NCI-H187 (cell line): ENCODE results near the gene FHOD3.
"Not testable (repeated sequence)": the region's sequence is repeated elsewhere in the genome, so short reads cannot be mapped to it uniquely, and the experiment has no call there.

Source experiments
- DNase-seq, 2 experiments: peaks; one replicate each; lab custom pipeline; 2025; lab: John Stamatoyannopoulos, UW

The FHOD3 gene

DNA sequence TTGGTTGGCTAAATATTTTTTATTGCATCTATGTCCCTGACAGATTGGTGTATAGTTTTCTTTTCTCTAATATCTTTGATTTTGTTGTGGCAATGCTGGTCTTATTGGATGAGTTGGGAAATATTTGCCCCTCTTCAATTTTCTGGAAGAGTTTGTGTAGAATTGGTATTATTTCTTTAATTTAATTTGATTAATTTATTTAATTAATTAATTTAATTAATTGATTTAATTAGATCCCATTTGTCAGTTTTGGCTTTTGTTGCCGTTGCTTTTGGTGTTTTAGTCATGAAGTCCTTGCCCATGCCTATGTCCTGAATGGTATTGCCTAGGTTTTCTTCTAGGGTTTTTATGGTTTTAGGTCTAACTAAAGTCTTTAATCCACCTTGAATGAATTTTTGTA is 253.8 kb downstream of the FHOD3 start:
- DNase-seq, result not testable (repeated sequence)

DNA sequence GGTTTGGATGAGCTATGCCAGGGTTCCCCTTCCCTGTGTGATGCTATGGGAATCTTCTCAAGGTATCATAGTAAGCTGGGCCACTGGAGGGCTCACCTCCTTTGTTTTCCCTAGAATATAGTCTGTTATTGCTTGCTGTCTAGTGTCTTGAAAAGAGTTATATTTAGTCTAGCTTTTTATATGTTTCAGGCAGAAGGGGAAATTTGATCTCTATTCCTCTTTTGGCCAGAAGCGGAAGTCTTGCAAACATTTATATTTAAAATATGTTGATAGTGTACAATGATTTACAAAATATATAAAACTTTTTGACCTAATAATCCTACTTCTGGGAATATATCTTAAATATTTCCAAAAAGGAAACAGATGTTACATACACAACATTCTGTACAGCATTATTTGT is 260.7 kb downstream of the FHOD3 start:
- DNase-seq, result no peak

DNA sequence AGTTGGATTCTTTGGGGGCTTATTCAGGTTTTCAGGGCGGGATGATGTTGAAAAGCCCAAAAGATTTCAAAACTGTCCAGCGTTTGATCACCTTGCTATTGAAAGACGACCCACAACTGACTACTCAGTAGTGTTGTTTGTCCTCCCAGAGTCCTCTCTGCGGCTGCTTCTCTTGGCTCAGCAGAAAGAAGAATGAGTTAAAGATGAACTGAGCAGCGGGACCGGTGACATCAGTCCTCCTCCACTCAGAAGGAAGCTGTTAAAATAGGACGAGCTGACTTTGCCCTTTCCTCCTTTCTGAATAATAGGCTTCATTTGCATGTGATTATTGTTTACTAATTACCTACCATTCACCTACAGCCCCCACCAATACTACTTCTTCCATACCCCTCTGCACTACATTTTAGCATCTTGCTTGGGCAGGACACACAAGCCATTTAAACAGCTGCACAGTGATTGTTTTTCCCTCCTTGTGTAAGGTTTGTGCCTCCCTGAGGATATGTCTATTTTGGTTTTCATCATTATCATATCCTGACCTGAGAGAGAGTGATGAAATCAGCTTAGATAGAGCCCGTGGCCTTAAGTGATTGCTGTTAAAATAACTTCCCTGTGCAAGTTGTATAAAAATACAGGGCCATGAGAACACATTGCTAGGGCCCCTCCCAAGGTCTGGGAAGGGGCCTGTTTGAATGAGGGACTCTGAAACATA is 261.8 kb downstream of the FHOD3 start:
- DNase-seq, result no peak

- DNase-seq, result no peak
Measured at GRCh38 chr18:36560187-36560586, 262.7 kb downstream of the FHOD3 start.

GRCh38 chr18:36561046-36561445 is 263.5 kb downstream of the FHOD3 start:
- no peak for DNase-seq

DNA sequence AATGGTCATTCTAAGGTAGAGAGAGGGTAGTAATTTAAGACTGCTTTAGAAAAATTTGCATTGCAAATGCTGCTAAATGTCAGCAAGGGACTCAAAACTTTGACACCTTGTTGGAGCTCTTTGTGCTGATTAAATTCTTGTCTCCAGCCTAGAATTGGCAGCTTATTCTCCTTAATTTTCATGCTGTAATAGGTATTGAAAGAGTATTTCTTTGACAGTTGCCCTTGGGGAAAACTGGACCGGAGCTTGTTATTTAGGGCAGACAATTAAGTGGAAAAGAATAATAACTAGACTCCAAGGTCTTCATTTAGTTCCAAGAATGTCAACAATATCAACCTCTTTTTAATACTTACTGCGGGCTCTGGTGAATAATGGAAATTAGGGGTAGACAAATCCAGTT is 267.3 kb downstream of the FHOD3 start:
- no peak for DNase-seq

GRCh38 chr18:36567800-36568199 is 270.3 kb downstream of the FHOD3 start:
- no peak for DNase-seq

GRCh38 chr18:36568487-36568886 is 271.0 kb downstream of the FHOD3 start:
- DNase-seq, result no peak

- DNase-seq, result peak in 1 of 2 experiments; percentile 6
Measured at GRCh38 chr18:36572135-36572856, 274.8 kb downstream of the FHOD3 start.

GRCh38 chr18:36576339-36576738 is 278.8 kb downstream of the FHOD3 start:
- no peak for DNase-seq

- no peak for DNase-seq
Measured at GRCh38 chr18:36578871-36579710, 281.6 kb downstream of the FHOD3 start.

- DNase-seq, result no peak
Measured at GRCh38 chr18:36580266-36580665, 282.8 kb downstream of the FHOD3 start.

DNA sequence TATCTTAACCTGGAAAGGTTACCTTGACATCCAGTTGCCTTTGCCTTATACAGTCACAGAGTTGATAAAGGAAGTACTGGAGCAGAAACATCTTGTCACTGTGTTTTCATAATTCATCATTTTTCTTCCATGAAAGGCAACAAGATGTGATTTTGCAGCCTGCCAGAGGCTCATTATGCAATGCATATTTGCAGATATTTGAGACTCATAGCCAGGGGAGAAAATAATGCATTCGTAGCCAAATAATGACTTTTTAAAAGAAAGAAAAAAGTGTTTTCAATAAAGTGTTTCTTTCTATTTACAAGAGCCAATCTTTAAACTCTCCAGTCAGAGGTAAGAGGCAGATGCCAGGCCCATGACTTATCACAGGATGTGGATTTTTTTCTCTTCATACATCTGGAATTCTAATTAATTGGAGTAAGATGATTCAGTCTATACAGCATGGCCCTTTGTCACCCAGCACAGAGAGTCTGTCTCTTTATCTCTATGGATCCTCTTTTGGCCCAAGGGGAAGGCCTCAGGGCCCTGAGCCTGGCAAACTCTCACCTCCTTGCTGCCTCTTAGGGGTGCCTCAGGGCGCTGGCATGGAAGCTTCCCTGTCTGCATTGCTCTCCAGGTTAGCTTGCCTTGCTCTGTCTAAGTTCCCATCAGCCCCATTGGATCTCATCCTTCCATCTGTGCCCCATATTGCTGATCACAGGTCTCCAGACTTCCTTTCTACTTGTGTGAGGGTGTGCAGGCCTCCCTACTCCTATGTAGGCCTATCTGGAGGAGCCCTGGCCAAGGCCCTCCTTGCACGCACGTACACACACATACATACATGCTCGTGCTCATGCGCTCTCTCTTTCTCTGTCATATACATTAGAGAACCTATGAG is 283.6 kb downstream of the FHOD3 start:
- no peak for DNase-seq

DNA sequence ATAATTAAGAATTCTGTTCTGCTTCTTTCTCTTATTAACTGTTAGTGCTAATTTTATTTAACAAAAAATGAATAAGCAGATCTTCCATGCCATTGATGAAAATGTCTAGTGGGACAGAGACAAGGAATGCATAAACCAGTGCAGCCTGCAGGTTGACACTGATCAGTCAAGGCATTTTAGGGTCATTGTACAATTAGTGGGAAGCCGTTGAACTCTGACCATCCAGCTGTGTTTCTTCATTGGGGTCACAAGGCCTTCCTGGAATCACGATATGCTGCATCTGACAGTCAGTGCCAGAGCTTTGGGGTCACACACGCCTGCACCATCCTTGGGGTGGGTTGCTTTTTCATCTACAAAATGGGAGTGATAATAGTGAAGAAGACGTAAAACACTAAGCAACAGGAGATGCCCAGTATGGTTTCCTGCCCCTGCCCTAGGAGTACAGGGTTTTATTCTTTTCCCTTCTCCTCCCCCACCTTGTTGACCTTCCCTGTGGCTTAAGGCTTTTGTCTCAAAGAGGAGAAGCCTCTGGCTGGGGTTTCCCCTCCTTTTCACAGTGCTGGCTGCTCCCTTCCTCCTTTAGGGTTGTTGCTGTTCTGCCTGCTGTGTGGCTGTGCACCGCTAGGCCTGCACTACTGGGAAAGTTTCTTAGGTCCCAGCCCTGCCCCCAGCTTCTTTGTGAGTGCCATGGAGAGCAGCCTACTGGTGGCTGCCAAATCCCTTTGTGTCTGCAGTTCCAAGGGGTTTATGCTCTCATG is 285.7 kb downstream of the FHOD3 start:
- no peak for DNase-seq

DNA sequence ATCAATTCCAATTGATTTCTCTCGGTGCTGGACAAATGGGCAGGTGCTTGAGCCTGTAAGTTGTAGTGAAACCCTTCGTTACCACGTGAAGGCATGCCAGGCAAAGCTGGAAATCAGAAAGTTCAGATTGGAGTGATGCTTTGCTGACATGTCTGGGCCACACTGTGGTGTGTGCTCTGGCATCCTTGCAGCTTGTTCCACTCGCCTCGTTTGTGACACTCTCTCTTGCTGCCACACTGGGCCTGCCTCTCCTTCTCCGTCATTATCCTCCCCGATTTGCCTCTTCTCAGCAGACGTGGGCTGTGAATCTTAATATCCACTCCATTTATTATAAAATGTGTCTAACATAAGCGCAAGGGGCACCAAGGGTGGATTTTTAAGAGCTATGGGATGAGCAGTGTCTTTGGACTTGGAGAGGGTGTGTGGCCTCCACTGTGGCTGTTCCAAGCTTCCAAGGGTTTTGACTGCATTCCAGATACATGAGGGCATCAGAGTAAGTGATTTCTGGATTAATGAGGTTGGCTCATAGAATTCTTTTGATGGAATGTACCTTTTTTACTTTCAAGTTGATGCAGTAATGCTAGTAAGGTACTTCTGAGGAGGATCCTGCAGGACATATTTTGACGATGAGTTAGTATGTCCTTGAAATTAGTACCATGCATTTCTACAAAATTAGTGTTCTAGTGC is 292.5 kb downstream of the FHOD3 start:
- DNase-seq, result no peak

DNA sequence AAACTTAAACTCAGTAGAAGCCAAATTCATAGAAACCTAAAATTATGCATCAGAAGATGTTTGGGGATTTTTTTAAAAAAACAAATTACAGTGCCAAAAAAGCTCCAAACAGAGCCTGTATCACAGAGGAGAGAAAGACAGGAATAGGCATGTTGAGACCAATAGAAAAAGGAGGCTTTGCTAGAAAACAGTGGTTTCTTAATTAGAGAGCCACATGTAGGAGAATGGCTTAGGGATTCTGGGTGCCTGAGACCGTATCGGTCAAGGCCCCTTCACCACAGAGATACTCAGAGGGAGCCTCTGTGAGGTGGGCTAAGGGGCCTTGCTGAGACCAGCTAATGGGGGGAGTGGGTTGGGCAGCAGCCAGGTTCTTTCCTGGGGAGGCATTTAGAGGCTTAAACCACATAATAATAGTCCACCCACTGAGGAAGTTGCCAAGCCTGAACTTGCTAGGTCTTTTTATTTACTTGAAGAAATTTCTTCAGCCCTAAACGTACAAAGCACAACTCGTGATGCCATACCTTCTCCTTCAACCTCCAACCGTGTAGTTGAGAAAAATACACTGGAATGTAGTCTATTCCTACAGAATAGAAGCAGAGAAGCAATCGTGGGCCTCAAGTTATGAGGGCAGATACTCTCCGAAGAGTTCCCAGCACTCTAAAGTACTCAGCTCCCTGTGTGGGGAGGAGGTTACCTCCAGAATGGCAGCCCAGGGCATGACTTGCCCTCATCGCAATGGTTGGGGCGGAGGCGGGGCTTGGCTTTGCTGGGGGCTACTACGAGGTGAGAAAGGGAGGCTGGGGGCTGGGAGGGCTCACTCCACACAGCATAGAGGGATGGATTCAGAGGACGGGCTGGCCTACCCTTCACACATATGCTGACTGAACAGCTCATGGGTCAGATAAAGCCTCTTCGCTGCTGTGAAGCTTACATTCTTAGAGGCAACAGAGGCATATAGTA is 293.4 kb downstream of the FHOD3 start:
- DNase-seq, result no peak

DNA sequence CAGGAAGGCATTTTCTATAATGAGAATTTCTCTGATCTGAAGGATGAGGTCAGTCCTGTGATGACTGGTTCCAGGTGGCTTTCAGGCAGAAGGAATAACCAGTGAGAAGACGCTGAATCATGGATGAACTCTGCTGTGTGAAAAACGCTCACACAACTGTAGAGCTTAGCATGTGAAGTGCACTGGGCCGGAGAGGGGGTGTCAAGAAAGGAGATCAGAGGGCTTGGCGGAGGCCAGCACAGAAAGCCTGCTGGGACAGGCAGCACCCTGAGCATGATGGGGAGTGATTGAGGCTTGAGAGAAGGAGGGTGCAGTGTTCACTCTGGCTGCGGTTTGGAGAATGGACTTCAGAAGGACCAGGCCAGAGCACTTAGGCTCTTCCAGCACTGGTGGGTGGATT is 294.8 kb downstream of the FHOD3 start:
- no peak for DNase-seq

DNA sequence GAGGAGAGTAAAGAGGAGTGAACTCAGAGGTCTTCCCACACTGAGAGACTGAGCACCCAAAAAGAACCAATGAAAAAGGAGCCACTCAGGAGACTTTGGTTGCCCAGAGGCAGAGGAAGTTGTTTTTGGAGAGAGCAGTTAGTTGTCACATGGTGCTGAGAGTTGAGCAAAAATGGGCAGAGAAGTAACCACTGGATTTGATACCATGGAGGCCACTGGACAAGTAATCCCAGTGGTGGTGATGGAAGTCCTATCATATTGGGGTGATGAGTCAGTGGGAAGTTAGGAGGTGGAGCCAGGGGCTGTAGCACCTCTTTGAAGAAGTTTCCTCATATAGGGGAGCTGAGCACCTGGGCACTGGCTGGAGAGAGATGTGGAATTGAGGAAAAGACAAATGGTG is 295.5 kb downstream of the FHOD3 start:
- no peak for DNase-seq

DNA sequence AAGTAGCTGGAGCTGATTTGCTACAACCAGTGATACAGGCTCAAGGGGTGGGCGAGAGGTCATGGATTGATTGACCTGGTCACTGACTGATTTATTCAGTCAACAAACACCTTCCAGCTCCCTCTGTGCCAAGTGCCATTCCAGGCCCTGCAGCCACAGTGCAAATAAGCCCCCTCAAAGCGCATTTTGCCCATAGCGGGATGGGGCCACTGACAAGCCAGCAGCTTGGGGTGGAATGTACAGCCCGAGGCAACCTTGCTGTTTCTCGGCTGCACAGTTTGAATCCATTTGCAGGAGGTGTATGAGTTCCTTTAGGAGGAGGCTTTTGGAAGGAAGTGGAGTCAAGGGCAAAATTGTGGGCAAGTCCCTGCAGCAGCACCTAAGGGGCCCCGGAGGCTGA is 296.1 kb downstream of the FHOD3 start:
- DNase-seq, result no peak
